Neural cell (in vitro differentiated cells): ENCODE results near the gene TMEM266. TPM values are rescaled to one million over a fixed set of nuclear protein-coding genes. Genes with fewer than 3 reads are reported as not detected.

Experiments used
- H2AFZ ChIP-seq: fragments of 200-600, 300-800 bp; sonication (generic), shearing (Covaris generic); 2 replicates; pipeline ENCODE4 v1.6.0; 2014; ENCODE audit warnings: low read depth, mild to moderate bottlenecking, antibody characterized with exemption, low read length, moderate library complexity
- H3F3A ChIP-seq: fragments of 200-600 bp; shearing (Covaris generic); 2 replicates; pipeline ENCODE4 v1.6.1; 2016; ENCODE audit warnings: mild to moderate bottlenecking, moderate library complexity, mixed read lengths, antibody characterized with exemption, low read length; ENCODE audit not compliant: insufficient read depth, poor library complexity, severe bottlenecking
- H3K27ac ChIP-seq: fragments of 200-600, 300-800 bp; sonication (generic), shearing (Covaris generic); 2 replicates; pipeline ENCODE4 v1.5.1; 2014; ENCODE audit warnings: mild to moderate bottlenecking, low read length, moderate library complexity
- H3K27me3 ChIP-seq: fragments of 300-800, 200-600 bp; sonication (generic), shearing (Covaris generic); 2 replicates; pipeline ENCODE4 v1.6.0; 2014; ENCODE audit warnings: mild to moderate bottlenecking, low read depth, low read length, moderate library complexity; ENCODE audit not compliant: insufficient read depth
- H3K36me3 ChIP-seq: fragments of 300-800, 200-600 bp; sonication (generic), shearing (Covaris generic); 2 replicates; pipeline ENCODE4 v1.5.1; 2014; ENCODE audit warnings: mild to moderate bottlenecking, antibody characterized with exemption, low read length, moderate library complexity; ENCODE audit not compliant: insufficient read depth
- H3K4me2 ChIP-seq: fragments of 300-800, 200-600 bp; sonication (generic), shearing (Covaris generic); 2 replicates; pipeline ENCODE4 v1.6.0; 2014; ENCODE audit warnings: mild to moderate bottlenecking, low read length
- H3K4me3 ChIP-seq: fragments of 300-800, 200-600 bp; sonication (generic), shearing (Covaris generic); 2 replicates; pipeline ENCODE4 v1.5.1; 2014; ENCODE audit warnings: mild to moderate bottlenecking, low read length, moderate library complexity
- H3K79me2 ChIP-seq: fragments of 200-600 bp; shearing (Covaris generic); replicated peaks from 2 replicates; pipeline ENCODE4 v1.6.0; 2014; ENCODE audit warnings: mild to moderate bottlenecking, low read length, moderate library complexity; ENCODE audit not compliant: insufficient read depth
- H3K9ac ChIP-seq: fragments of 300-800, 200-600 bp; sonication (generic), shearing (Covaris generic); 2 replicates; pipeline ENCODE4 v1.6.1; 2016; ENCODE audit warnings: mild to moderate bottlenecking, low read length, mixed read lengths
- H3K9me2 ChIP-seq: fragments of 200-600 bp; shearing (Covaris generic); 2 replicates; pipeline ENCODE4 v1.6.1; 2016; ENCODE audit warnings: mild to moderate bottlenecking, low read length, mixed read lengths; ENCODE audit not compliant: insufficient read depth
- H3K9me3 ChIP-seq: fragments of 200-600, 300-800 bp; sonication (generic), shearing (Covaris generic); 2 replicates; pipeline ENCODE4 v1.6.1; 2016; ENCODE audit warnings: mild to moderate bottlenecking, mixed run types, low read length, moderate library complexity, mixed read lengths
- H4K20me1 ChIP-seq: fragments of 200-600 bp; shearing (Covaris generic); 2 replicates; pipeline ENCODE4 v1.6.1; 2016; ENCODE audit warnings: mild to moderate bottlenecking, mixed run types; ENCODE audit not compliant: insufficient read depth
- EP300 ChIP-seq: fragments of 450-650 bp; conservative IDR thresholded peaks from 2 replicates; pipeline ENCODE4 v1.6.1; 2014; ENCODE audit warnings: antibody characterized with exemption, mild to moderate bottlenecking, moderate library complexity; ENCODE audit not compliant: poor library complexity, severe bottlenecking
- EZH2 ChIP-seq: fragments of 200-600, 300-800 bp; shearing (Covaris generic), sonication (generic); IDR thresholded peaks from 2 replicates; pipeline ENCODE4 v1.6.1; 2014; ENCODE audit warnings: antibody characterized with exemption, low read length, borderline replicate concordance, mild to moderate bottlenecking; ENCODE audit not compliant: insufficient read depth, poor library complexity, severe bottlenecking
- MXI1 ChIP-seq: fragments of 450-650 bp; conservative IDR thresholded peaks from 2 replicates; pipeline ENCODE4 v1.6.1; 2014; ENCODE audit warnings: antibody characterized with exemption, mild to moderate bottlenecking; ENCODE audit not compliant: poor library complexity, severe bottlenecking
- POLR2AphosphoS5 ChIP-seq: IDR thresholded peaks from 2 replicates; pipeline ENCODE4 v1.6.1; 2012
- RAD21 ChIP-seq: fragments of 450-650 bp; conservative IDR thresholded peaks from 2 replicates; pipeline ENCODE4 v1.6.1; 2014; ENCODE audit warnings: antibody characterized with exemption, mild to moderate bottlenecking, moderate library complexity
- SMC3 ChIP-seq: fragments of 450-650 bp; conservative IDR thresholded peaks from 2 replicates; pipeline ENCODE4 v1.6.1; 2014; ENCODE audit warnings: antibody characterized with exemption, mild to moderate bottlenecking, moderate library complexity; ENCODE audit not compliant: poor library complexity
- TAF1 ChIP-seq: IDR thresholded peaks from 2 replicates; pipeline ENCODE4 v1.6.1; 2012; ENCODE audit warnings: low read depth
- polyA plus RNA-seq: library from polyadenylated mRNA; depleted of rRNA; stranded (reverse); fragments of >200 nt; gene quantifications from 2 replicates; pipeline ENCODE4 v1.2.3, GENCODE V29; 2014
- TF ChIP-seq, protein P1 (sequence below): IDR thresholded peaks from 2 replicates; pipeline ENCODE4 v1.6.1; 2012; ENCODE audit warnings: borderline replicate concordance
- TF ChIP-seq, protein P2 (sequence below): fragments of 450-650 bp; IDR thresholded peaks from 2 replicates; pipeline ENCODE4 v1.5.1; 2014; ENCODE audit warnings: antibody characterized with exemption, mild to moderate bottlenecking, moderate library complexity; ENCODE audit not compliant: poor library complexity, severe bottlenecking

The TMEM266 gene
- polyA plus RNA-seq, 1 donor from 2014 or later = 17.6 TPM

DNA sequence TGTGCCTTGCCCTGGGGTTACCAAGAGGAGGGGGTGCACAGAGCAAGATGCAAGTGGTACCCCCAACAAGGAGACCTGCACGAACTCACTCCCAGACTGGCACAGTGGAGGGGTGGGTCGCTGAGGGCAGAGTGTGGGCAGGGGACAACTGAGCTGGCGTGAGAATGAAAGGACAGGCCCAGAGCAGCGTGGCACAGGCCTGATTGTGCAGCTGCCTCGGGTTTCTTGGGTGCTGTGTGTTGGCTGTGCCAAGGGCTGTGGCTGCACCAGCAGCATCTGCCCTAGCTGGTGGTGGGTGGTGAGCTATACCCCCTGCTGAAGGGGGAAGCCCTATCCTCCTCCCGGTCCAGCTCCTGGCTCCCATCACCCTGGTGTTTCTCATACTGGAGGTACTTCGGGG lies 92.4 kb downstream of the TMEM266 start:
- no peak overlapping the region for H3K4me3 ChIP-seq
- H3K27me3 ChIP-seq = no peaks in the 10 kb centered on the region
- no peak overlapping the region for H3K4me2 ChIP-seq
- no peak overlapping the region for H3K27ac ChIP-seq
- no peak for TF ChIP-seq TAF1
- no peak for TF ChIP-seq SMC3
- TF ChIP-seq, protein P1, sequence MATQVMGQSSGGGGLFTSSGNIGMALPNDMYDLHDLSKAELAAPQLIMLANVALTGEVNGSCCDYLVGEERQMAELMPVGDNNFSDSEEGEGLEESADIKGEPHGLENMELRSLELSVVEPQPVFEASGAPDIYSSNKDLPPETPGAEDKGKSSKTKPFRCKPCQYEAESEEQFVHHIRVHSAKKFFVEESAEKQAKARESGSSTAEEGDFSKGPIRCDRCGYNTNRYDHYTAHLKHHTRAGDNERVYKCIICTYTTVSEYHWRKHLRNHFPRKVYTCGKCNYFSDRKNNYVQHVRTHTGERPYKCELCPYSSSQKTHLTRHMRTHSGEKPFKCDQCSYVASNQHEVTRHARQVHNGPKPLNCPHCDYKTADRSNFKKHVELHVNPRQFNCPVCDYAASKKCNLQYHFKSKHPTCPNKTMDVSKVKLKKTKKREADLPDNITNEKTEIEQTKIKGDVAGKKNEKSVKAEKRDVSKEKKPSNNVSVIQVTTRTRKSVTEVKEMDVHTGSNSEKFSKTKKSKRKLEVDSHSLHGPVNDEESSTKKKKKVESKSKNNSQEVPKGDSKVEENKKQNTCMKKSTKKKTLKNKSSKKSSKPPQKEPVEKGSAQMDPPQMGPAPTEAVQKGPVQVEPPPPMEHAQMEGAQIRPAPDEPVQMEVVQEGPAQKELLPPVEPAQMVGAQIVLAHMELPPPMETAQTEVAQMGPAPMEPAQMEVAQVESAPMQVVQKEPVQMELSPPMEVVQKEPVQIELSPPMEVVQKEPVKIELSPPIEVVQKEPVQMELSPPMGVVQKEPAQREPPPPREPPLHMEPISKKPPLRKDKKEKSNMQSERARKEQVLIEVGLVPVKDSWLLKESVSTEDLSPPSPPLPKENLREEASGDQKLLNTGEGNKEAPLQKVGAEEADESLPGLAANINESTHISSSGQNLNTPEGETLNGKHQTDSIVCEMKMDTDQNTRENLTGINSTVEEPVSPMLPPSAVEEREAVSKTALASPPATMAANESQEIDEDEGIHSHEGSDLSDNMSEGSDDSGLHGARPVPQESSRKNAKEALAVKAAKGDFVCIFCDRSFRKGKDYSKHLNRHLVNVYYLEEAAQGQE = no peak
- TF ChIP-seq RAD21 = no peak
- TF ChIP-seq MXI1 = no peak
- TF ChIP-seq EZH2 = no peak
- TF ChIP-seq, protein P2, sequence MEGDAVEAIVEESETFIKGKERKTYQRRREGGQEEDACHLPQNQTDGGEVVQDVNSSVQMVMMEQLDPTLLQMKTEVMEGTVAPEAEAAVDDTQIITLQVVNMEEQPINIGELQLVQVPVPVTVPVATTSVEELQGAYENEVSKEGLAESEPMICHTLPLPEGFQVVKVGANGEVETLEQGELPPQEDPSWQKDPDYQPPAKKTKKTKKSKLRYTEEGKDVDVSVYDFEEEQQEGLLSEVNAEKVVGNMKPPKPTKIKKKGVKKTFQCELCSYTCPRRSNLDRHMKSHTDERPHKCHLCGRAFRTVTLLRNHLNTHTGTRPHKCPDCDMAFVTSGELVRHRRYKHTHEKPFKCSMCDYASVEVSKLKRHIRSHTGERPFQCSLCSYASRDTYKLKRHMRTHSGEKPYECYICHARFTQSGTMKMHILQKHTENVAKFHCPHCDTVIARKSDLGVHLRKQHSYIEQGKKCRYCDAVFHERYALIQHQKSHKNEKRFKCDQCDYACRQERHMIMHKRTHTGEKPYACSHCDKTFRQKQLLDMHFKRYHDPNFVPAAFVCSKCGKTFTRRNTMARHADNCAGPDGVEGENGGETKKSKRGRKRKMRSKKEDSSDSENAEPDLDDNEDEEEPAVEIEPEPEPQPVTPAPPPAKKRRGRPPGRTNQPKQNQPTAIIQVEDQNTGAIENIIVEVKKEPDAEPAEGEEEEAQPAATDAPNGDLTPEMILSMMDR = no peak
- TF ChIP-seq EP300 = no peak
- no peak for TF ChIP-seq POLR2AphosphoS5
- no peaks in the 10 kb centered on the region for H3K9me2 ChIP-seq
- H3F3A ChIP-seq = no peaks in the 10 kb centered on the region
- H3K36me3 ChIP-seq = no peaks in the 10 kb centered on the region
- no peaks in the 10 kb centered on the region for H4K20me1 ChIP-seq
- no peaks in the 10 kb centered on the region for H3K9me3 ChIP-seq
- no peak overlapping the region for H3K9ac ChIP-seq
- H2AFZ ChIP-seq = no peak overlapping the region
- H3K79me2 ChIP-seq = no peaks in the 10 kb centered on the region

DNA sequence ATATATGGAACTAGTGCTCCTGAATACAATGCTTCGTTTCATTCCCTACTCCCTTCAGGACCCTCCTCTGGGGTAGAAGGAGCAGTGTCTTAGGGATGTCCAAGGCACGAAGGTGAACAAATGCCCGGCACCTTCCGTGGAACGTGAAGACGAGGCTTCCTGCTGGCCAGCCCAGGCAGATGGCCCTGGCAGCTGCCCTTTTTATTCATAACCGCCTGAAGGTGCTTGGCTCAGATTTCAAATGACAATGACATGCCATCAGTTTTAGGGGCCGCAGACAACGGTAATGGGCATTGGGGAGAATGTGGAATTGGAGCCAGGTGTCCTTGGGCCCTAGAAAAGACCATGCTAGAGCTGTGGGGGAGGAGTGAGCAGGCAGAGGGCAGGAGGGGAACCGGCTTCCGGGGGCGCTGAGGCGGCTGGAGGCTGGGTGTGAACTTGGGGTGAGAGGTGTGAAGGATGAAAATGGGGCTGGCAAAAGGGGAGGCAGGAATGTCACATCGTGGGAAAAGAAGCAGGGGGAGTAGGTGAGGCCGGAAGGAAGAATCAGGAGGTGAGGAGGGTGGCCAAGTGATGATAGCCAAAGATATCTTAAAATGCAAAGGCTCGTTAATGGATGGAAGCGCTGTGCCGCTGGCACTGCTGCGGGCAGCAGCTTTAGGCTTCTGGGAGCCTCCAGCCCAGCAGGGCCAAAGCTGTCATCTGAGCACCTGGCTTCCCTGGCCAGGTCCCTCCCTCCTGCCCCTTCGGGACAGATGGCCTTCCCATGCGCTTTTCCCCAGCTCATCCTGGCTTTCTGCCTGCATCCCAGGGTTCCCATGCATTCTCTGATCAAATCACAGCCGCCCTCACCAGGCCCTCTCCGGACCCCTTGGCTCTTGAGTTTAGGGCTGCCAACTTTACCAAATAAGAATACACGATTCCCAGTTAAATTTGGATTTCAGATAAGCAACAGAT lies 93.7 kb downstream of the TMEM266 start:
- Histone ChIP-seq H3K9ac (no peak overlapping the region), H3K27me3 (no peaks in the 10 kb centered on the region), H3K27ac (no peak overlapping the region), H3K36me3 (no peaks in the 10 kb centered on the region), H4K20me1 (no peaks in the 10 kb centered on the region), H3K9me2 (no peaks in the 10 kb centered on the region), H3K4me2 (no peak overlapping the region), H3K9me3 (no peaks in the 10 kb centered on the region), H3K79me2 (no peaks in the 10 kb centered on the region), H2AFZ (no peak overlapping the region), H3K4me3 (no peak overlapping the region), H3F3A (no peaks in the 10 kb centered on the region)
- TF ChIP-seq, protein P2 = no peak
- TF ChIP-seq POLR2AphosphoS5 (no peak), RAD21 (no peak), SMC3 (no peak), EZH2 (no peak), EP300 (no peak), MXI1 (no peak)
- TF ChIP-seq, protein P1 = no peak
